GM12878 (cell line): ENCODE data around the gene DPP6. TPM values are rescaled to one million over a fixed set of nuclear protein-coding genes. Genes with fewer than 3 reads are reported as not detected.

Experiments used
- ATAC-seq: fragments of 200-7000 bp; cut with Tn5 transposase; 3 replicates; pipeline ENCODE4 v1.9.1; 2020; ENCODE audit warnings: mild to moderate bottlenecking, moderate library complexity
- BruUV-seq: library from RNA; stranded (reverse); fragments of 400-500 nt; replicated peaks from 2 replicates; lab custom pipeline; 2021; lab: Mats Ljungman, UMichigan
- CTCF ChIA-PET: fragments of 300-600 bp; sonication (Branson Sonifier 250); formaldehyde crosslinking; extraction: SDS; loops from one replicate; lab custom pipeline; 2021; ENCODE audit warnings: inconsistent platforms; lab: Yijun Ruan, JAX
- POLR2A ChIA-PET: fragments of 350-600 bp; formaldehyde crosslinking; extraction: SDS; loops from one replicate; lab custom pipeline; 2021; ENCODE audit warnings: inconsistent platforms; lab: Charles Lee
- RAD21 ChIA-PET: fragments of 300-600 bp; sonication (Branson Sonifier 250); formaldehyde crosslinking; loops from one replicate; lab custom pipeline; 2023; ENCODE audit warnings: antibody characterized with exemption; ENCODE audit not compliant: unreplicated experiment; lab: Charles Lee
- SMC1A ChIA-PET: fragments of 300-600 bp; sonication (Branson Sonifier 250); formaldehyde crosslinking; loops from one replicate; lab custom pipeline; 2023; ENCODE audit not compliant: unreplicated experiment, uncharacterized antibody; lab: Charles Lee
- DNase-seq: peaks from one replicate; pipeline ENCODE4 v3.0.0-alpha.2; 2011; ENCODE audit warnings: low read depth, low spot score
- FAIRE-seq: peaks from 3 replicates; lab custom pipeline; 2011; peaks lifted over from hg19 to GRCh38; lab: Jason Lieb, UNC
- H2AFZ ChIP-seq: 2 replicates; pipeline ENCODE4 v1.6.0; 2011; ENCODE audit warnings: low read depth, low read length, control low read depth; ENCODE audit not compliant: control insufficient read depth
- H3K27ac ChIP-seq: 2 replicates; pipeline ENCODE4 v1.5.1; 2011; ENCODE audit warnings: control low read depth; ENCODE audit not compliant: control insufficient read depth, insufficient read depth
- H3K27me3 ChIP-seq, 2 experiments: replicated peaks in 1 of 2; 2 replicates each; pipeline versions ENCODE4 v1.6.0 to v1.6.1; 2011; ENCODE audit warnings: low read length in 1 of 2; ENCODE audit not compliant: control insufficient read depth in 2 of 2, insufficient read depth in 2 of 2
- H3K36me3 ChIP-seq, 2 experiments: 2 replicates each; pipeline ENCODE4 v1.5.1; 2011; ENCODE audit warnings: low read length in 1 of 2; ENCODE audit not compliant: control insufficient read depth in 2 of 2, insufficient read depth in 2 of 2
- H3K4me1 ChIP-seq: 2 replicates; pipeline ENCODE4 v1.6.1; 2011; ENCODE audit warnings: mild to moderate bottlenecking, low read length, moderate library complexity, mixed read lengths; ENCODE audit not compliant: control insufficient read depth, insufficient read depth
- H3K4me2 ChIP-seq: 2 replicates; pipeline ENCODE4 v1.6.0; 2011; ENCODE audit warnings: control low read depth; ENCODE audit not compliant: control insufficient read depth, insufficient read depth
- H3K4me3 ChIP-seq: fragments of 200-600 bp; sonication (generic); 2 replicates; pipeline ENCODE4 v1.5.1; 2016
- H3K79me2 ChIP-seq: 2 replicates; pipeline ENCODE4 v1.6.0; 2011; ENCODE audit warnings: low read length; ENCODE audit not compliant: control insufficient read depth, insufficient read depth
- H3K9ac ChIP-seq: 2 replicates; pipeline ENCODE4 v1.8.0; 2011; ENCODE audit warnings: low read length, control low read depth, mixed read lengths; ENCODE audit not compliant: control insufficient read depth, insufficient read depth
- H3K9me3 ChIP-seq: replicated peaks from 3 replicates; pipeline ENCODE4 v1.5.1; 2011; ENCODE audit warnings: mild to moderate bottlenecking, low read length; ENCODE audit not compliant: control insufficient read depth, insufficient read depth
- H4K20me1 ChIP-seq: 2 replicates; pipeline ENCODE4 v1.6.0; 2011; ENCODE audit not compliant: control insufficient read depth, insufficient read depth
- BHLHE40 ChIP-seq, 2 experiments: fragments of 450-650 bp in 1 of 2; IDR thresholded peaks; 2 replicates each; pipeline ENCODE4 v1.6.1; 2011 to 2017; ENCODE audit warnings: low read depth in 2 of 2, borderline replicate concordance in 1 of 2, improper control_type of control experiment in 1 of 2, low read length in 1 of 2, mild to moderate bottlenecking in 1 of 2
- CREM ChIP-seq: IDR thresholded peaks from 2 replicates; pipeline ENCODE4 v1.6.1; 2014; ENCODE audit warnings: antibody characterized with exemption, low read depth
- EGR1 ChIP-seq, 2 experiments: IDR thresholded peaks; 1 replicate in 1 of 2; 2 replicates in 1 of 2; pipeline ENCODE4 v1.6.1; 2011 to 2012; ENCODE audit warnings: low read depth in 2 of 2, low read length in 2 of 2, borderline replicate concordance in 1 of 2, mild to moderate bottlenecking in 1 of 2, moderate library complexity in 1 of 2
- FOXK2 ChIP-seq: fragments of 450-650 bp; IDR thresholded peaks from 2 replicates; pipeline ENCODE4 v1.6.1; 2017; ENCODE audit warnings: mild to moderate bottlenecking, moderate library complexity
- IKZF2 ChIP-seq, 2 experiments: fragments of 450-650 bp; IDR thresholded peaks; 2 replicates each; pipeline ENCODE4 v1.6.1; 2017; ENCODE audit warnings: mild to moderate bottlenecking in 2 of 2, moderate library complexity in 2 of 2
- JUNB ChIP-seq: IDR thresholded peaks from 2 replicates; pipeline ENCODE4 v1.6.1; 2016; ENCODE audit warnings: antibody characterized with exemption, mild to moderate bottlenecking
- KAT2A ChIP-seq: conservative IDR thresholded peaks from 2 replicates; pipeline ENCODE4 v1.6.1; 2011; ENCODE audit warnings: low read depth, low read length; ENCODE audit not compliant: control insufficient read depth
- KDM1A ChIP-seq: fragments of 200-600 bp; sonication (generic); IDR thresholded peaks from 2 replicates; pipeline ENCODE4 v1.6.1; 2016; ENCODE audit warnings: borderline replicate concordance
- SIX5 ChIP-seq: IDR thresholded peaks from 2 replicates; pipeline ENCODE4 v1.6.1; 2011; ENCODE audit warnings: mild to moderate bottlenecking, low read depth, low read length, moderate library complexity; ENCODE audit not compliant: severe bottlenecking
- WGBS: methylation state at CpG from one replicate; pipeline ENCODE4 v1.1.6; 2016; ENCODE audit warnings: low lambda C conversion rate; ENCODE audit not compliant: insufficient replicate concordance, insufficient coverage; ENCODE audit errors: missing lambda C conversion rate; 5-methylcytosine and 5-hydroxymethylcytosine counted together
- in situ Hi-C: fragments of 300-500 bp; cut with MboI; formaldehyde crosslinking; loops from 9 replicates; pipeline ENCODE4 v1.14.3; 2018; ENCODE audit warnings: mixed read lengths
- intact Hi-C: fragments of 100-400 bp; cut with micrococcal nuclease; formaldehyde crosslinking; loops from one replicate; pipeline ENCODE4 v1.14.2; 2022; ENCODE audit not compliant: unreplicated experiment
- polyA plus RNA-seq, 11 experiments: library from polyadenylated mRNA; depleted of rRNA in 4 of 11; unstranded in 6 of 11; stranded (reverse) in 5 of 11; fragments of >200 nt; fragmentation: Nextera tagmentation in 4 of 11; fragmentation: Illumina TruSeq in 1 of 11; extraction: Ambion mirVana in 4 of 11; extraction: Trizol in 1 of 11; gene quantifications; 1 replicate in 1 of 11; 2 replicates in 10 of 11; pipeline versions ENCODE4 v1.2.1 to v1.2.3, GENCODE V29; 2011 to 2016; ENCODE audit warnings: inconsistent platforms in 2 of 11, missing spikeins in 2 of 11, low read depth in 1 of 11
- total RNA-seq, 4 experiments: library from RNA; depleted of rRNA in 3 of 4; stranded (reverse); fragments of >200 nt in 3 of 4; fragmentation: Illumina TruSeq in 1 of 4; extraction: Trizol in 1 of 4; gene quantifications; 2 replicates each; pipeline versions ENCODE4 v1.2.1 to v1.2.3, GENCODE V29; 2013 to 2021

The DPP6 gene
- total and polyA plus RNA-seq, 10 of the 15 experiments (the other 5 are each of a cell fraction or from before 2014, with no cell fraction given) = not detected

- TF ChIP-seq EGR1 (IDR thresholded peaks at IDR 0.05; ENCODE audit: borderline replicate concordance in 1 of 2, low read depth in 2 of 2, low read length in 2 of 2) = no peak
- TF ChIP-seq KAT2A = no peak
- TF ChIP-seq CREM = no peak
- no peak for TF ChIP-seq SIX5
- no peak for TF ChIP-seq BHLHE40 (IDR thresholded peaks at IDR 0.05; ENCODE audit: borderline replicate concordance in 1 of 2, low read depth in 2 of 2, low read length in 1 of 2)
- TF ChIP-seq, all 136 proteins: peak for 0
These were observed 834.4 kb downstream of the DPP6 start (continued) for GRCh38 chr7:154886591-154886990.

GRCh38 chr7:154888690-154889089 is 836.5 kb downstream of the DPP6 start:
- no peak for DNase-seq
- ChIA-PET RAD21 (no interaction called here), POLR2A (no interaction called here), SMC1A (interaction anchor here (0.6 kb wide), 1 partner anchor 86 kb away, joined by 3 read pairs; no protein-coding TSS in a partner anchor), CTCF (no interaction called here)
- no peaks in the 10 kb centered on the region for H3K36me3 ChIP-seq
- H3K4me1 ChIP-seq = no peaks in the 10 kb centered on the region
- H3K27ac ChIP-seq = no peak overlapping the region
- no peak for FAIRE-seq
- no peaks in the 10 kb centered on the region for H4K20me1 ChIP-seq
- no peak overlapping the region for H2AFZ ChIP-seq
- no peaks in the 10 kb centered on the region for H3K79me2 ChIP-seq
- no TSS peak for BruUV-seq
- no peak for ATAC-seq
- TF ChIP-seq KDM1A = no peak
- no peak for TF ChIP-seq FOXK2
- TF ChIP-seq IKZF2 (IDR thresholded peaks at IDR 0.05) = no peak
- TF ChIP-seq JUNB = no peak
- intact Hi-C loops = no loop called here
- no peaks in the 10 kb centered on the region; the same call in 2 of the 3 replicates for H3K9me3 ChIP-seq
- H3K9ac ChIP-seq = no peak overlapping the region
- in situ Hi-C loops = no loop called here
- no peak overlapping the region for H3K4me3 ChIP-seq
- no peak overlapping the region for H3K4me2 ChIP-seq
- H3K27me3 ChIP-seq = no peaks in the 10 kb centered on the region
- 32% methylated on average over 3 of the region's 3 CpGs for WGBS
